Neural cell (in vitro differentiated cells): ENCODE results near the gene RIC8B. TPM values are rescaled to one million over a fixed set of nuclear protein-coding genes. Genes with fewer than 3 reads are reported as not detected.

ENCODE experiments used
- H2AFZ ChIP-seq: fragments of 200-600, 300-800 bp; sonication (generic), shearing (Covaris generic); 2 replicates; pipeline ENCODE4 v1.6.0; 2014; ENCODE audit warnings: low read depth, mild to moderate bottlenecking, antibody characterized with exemption, low read length, moderate library complexity
- H3F3A ChIP-seq: fragments of 200-600 bp; shearing (Covaris generic); 2 replicates; pipeline ENCODE4 v1.6.1; 2016; ENCODE audit warnings: mild to moderate bottlenecking, moderate library complexity, mixed read lengths, antibody characterized with exemption, low read length; ENCODE audit not compliant: insufficient read depth, poor library complexity, severe bottlenecking
- H3K27ac ChIP-seq: fragments of 200-600, 300-800 bp; sonication (generic), shearing (Covaris generic); 2 replicates; pipeline ENCODE4 v1.5.1; 2014; ENCODE audit warnings: mild to moderate bottlenecking, low read length, moderate library complexity
- H3K27me3 ChIP-seq: fragments of 300-800, 200-600 bp; sonication (generic), shearing (Covaris generic); 2 replicates; pipeline ENCODE4 v1.6.0; 2014; ENCODE audit warnings: mild to moderate bottlenecking, low read depth, low read length, moderate library complexity; ENCODE audit not compliant: insufficient read depth
- H3K36me3 ChIP-seq: fragments of 300-800, 200-600 bp; sonication (generic), shearing (Covaris generic); 2 replicates; pipeline ENCODE4 v1.5.1; 2014; ENCODE audit warnings: mild to moderate bottlenecking, antibody characterized with exemption, low read length, moderate library complexity; ENCODE audit not compliant: insufficient read depth
- H3K4me2 ChIP-seq: fragments of 300-800, 200-600 bp; sonication (generic), shearing (Covaris generic); 2 replicates; pipeline ENCODE4 v1.6.0; 2014; ENCODE audit warnings: mild to moderate bottlenecking, low read length
- H3K4me3 ChIP-seq: fragments of 300-800, 200-600 bp; sonication (generic), shearing (Covaris generic); 2 replicates; pipeline ENCODE4 v1.5.1; 2014; ENCODE audit warnings: mild to moderate bottlenecking, low read length, moderate library complexity
- H3K79me2 ChIP-seq: fragments of 200-600 bp; shearing (Covaris generic); replicated peaks from 2 replicates; pipeline ENCODE4 v1.6.0; 2014; ENCODE audit warnings: mild to moderate bottlenecking, low read length, moderate library complexity; ENCODE audit not compliant: insufficient read depth
- H3K9ac ChIP-seq: fragments of 300-800, 200-600 bp; sonication (generic), shearing (Covaris generic); 2 replicates; pipeline ENCODE4 v1.6.1; 2016; ENCODE audit warnings: mild to moderate bottlenecking, low read length, mixed read lengths
- H3K9me2 ChIP-seq: fragments of 200-600 bp; shearing (Covaris generic); 2 replicates; pipeline ENCODE4 v1.6.1; 2016; ENCODE audit warnings: mild to moderate bottlenecking, low read length, mixed read lengths; ENCODE audit not compliant: insufficient read depth
- H3K9me3 ChIP-seq: fragments of 200-600, 300-800 bp; sonication (generic), shearing (Covaris generic); 2 replicates; pipeline ENCODE4 v1.6.1; 2016; ENCODE audit warnings: mild to moderate bottlenecking, mixed run types, low read length, moderate library complexity, mixed read lengths
- H4K20me1 ChIP-seq: fragments of 200-600 bp; shearing (Covaris generic); 2 replicates; pipeline ENCODE4 v1.6.1; 2016; ENCODE audit warnings: mild to moderate bottlenecking, mixed run types; ENCODE audit not compliant: insufficient read depth
- EP300 ChIP-seq: fragments of 450-650 bp; conservative IDR thresholded peaks from 2 replicates; pipeline ENCODE4 v1.6.1; 2014; ENCODE audit warnings: antibody characterized with exemption, mild to moderate bottlenecking, moderate library complexity; ENCODE audit not compliant: poor library complexity, severe bottlenecking
- EZH2 ChIP-seq: fragments of 200-600, 300-800 bp; shearing (Covaris generic), sonication (generic); IDR thresholded peaks from 2 replicates; pipeline ENCODE4 v1.6.1; 2014; ENCODE audit warnings: antibody characterized with exemption, low read length, borderline replicate concordance, mild to moderate bottlenecking; ENCODE audit not compliant: insufficient read depth, poor library complexity, severe bottlenecking
- MXI1 ChIP-seq: fragments of 450-650 bp; conservative IDR thresholded peaks from 2 replicates; pipeline ENCODE4 v1.6.1; 2014; ENCODE audit warnings: antibody characterized with exemption, mild to moderate bottlenecking; ENCODE audit not compliant: poor library complexity, severe bottlenecking
- POLR2AphosphoS5 ChIP-seq: IDR thresholded peaks from 2 replicates; pipeline ENCODE4 v1.6.1; 2012
- RAD21 ChIP-seq: fragments of 450-650 bp; conservative IDR thresholded peaks from 2 replicates; pipeline ENCODE4 v1.6.1; 2014; ENCODE audit warnings: antibody characterized with exemption, mild to moderate bottlenecking, moderate library complexity
- REST ChIP-seq: IDR thresholded peaks from 2 replicates; pipeline ENCODE4 v1.6.1; 2012; ENCODE audit warnings: borderline replicate concordance
- SMC3 ChIP-seq: fragments of 450-650 bp; conservative IDR thresholded peaks from 2 replicates; pipeline ENCODE4 v1.6.1; 2014; ENCODE audit warnings: antibody characterized with exemption, mild to moderate bottlenecking, moderate library complexity; ENCODE audit not compliant: poor library complexity
- TAF1 ChIP-seq: IDR thresholded peaks from 2 replicates; pipeline ENCODE4 v1.6.1; 2012; ENCODE audit warnings: low read depth
- polyA plus RNA-seq: library from polyadenylated mRNA; depleted of rRNA; stranded (reverse); fragments of >200 nt; gene quantifications from 2 replicates; pipeline ENCODE4 v1.2.3, GENCODE V29; 2014
- TF ChIP-seq, protein P1 (sequence below): fragments of 450-650 bp; IDR thresholded peaks from 2 replicates; pipeline ENCODE4 v1.5.1; 2014; ENCODE audit warnings: antibody characterized with exemption, mild to moderate bottlenecking, moderate library complexity; ENCODE audit not compliant: poor library complexity, severe bottlenecking

RIC8B gene
- polyA plus RNA-seq, 1 donor from 2014 or later, result 30.0 TPM

DNA sequence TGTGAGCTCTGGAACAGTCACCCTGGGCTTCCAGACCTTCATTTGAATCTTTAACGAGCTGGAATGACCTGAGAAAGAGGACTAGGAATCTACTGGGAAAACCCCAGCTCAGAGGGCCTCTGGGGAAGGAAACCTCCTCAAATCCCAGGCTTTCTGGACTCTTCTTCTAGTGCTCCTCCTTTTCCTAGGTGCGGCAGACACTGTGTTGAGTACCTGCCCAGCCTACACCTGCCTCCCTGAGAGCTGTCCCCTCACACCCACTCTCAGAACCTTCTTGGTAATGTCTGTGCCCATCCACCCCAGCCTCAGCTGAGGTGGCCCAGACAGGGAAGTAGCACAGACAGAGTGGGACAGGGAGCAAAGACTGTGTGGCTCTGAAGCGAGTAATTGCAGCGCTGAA is 133.4 kb downstream of the RIC8B start:
- H3K27me3 ChIP-seq, result no peaks in the 10 kb centered on the region

DNA sequence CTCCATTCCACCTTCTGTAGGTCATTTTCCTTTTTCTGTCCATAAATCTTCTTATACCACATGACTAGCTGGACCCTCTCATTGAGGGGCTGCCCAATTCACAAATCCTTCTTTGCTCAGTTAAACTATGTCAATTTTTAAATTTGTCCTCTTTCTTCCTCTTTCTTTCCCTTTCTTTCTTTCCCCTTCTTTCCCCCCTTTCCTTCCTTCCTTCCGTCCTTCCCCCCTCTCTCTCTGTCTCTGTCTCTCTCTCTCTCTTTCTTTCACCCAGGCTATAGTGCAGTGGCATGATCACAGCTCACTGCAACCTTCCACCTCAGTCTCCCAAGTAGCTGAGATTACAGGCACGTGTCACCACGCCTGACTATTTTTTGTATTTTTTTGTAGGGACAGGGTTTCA is 134.1 kb downstream of the RIC8B start:
- H3K9me3 ChIP-seq, result no peaks in the 10 kb centered on the region

More for the DNA sequence above, 133.4 kb downstream of the RIC8B start:
- no peak overlapping the region for H3K4me2 ChIP-seq
- H3K9ac ChIP-seq, result no peak overlapping the region
- H3K9me2 ChIP-seq, result no peaks in the 10 kb centered on the region
- H4K20me1 ChIP-seq, result no peaks in the 10 kb centered on the region
- no peak overlapping the region for H3K4me3 ChIP-seq
- TF ChIP-seq, protein P1, sequence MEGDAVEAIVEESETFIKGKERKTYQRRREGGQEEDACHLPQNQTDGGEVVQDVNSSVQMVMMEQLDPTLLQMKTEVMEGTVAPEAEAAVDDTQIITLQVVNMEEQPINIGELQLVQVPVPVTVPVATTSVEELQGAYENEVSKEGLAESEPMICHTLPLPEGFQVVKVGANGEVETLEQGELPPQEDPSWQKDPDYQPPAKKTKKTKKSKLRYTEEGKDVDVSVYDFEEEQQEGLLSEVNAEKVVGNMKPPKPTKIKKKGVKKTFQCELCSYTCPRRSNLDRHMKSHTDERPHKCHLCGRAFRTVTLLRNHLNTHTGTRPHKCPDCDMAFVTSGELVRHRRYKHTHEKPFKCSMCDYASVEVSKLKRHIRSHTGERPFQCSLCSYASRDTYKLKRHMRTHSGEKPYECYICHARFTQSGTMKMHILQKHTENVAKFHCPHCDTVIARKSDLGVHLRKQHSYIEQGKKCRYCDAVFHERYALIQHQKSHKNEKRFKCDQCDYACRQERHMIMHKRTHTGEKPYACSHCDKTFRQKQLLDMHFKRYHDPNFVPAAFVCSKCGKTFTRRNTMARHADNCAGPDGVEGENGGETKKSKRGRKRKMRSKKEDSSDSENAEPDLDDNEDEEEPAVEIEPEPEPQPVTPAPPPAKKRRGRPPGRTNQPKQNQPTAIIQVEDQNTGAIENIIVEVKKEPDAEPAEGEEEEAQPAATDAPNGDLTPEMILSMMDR, result no peak
- TF ChIP-seq EZH2 (no peak), SMC3 (no peak), EP300 (no peak), MXI1 (no peak), RAD21 (no peak), REST (no peak), POLR2AphosphoS5 (no peak), TAF1 (no peak)
- H3K79me2 ChIP-seq, result no peaks in the 10 kb centered on the region
- H3K27ac ChIP-seq, result no peak overlapping the region
- no peaks in the 10 kb centered on the region for H3F3A ChIP-seq
- no peaks in the 10 kb centered on the region for H3K9me3 ChIP-seq
- H3K36me3 ChIP-seq, result no peaks in the 10 kb centered on the region
- H2AFZ ChIP-seq, result no peak overlapping the region

More for the DNA sequence above, 134.1 kb downstream of the RIC8B start:
- Histone ChIP-seq H3K9me2 (no peaks in the 10 kb centered on the region), H3K4me2 (no peak overlapping the region), H3K27me3 (no peaks in the 10 kb centered on the region), H3K9ac (no peak overlapping the region), H3K79me2 (no peaks in the 10 kb centered on the region), H2AFZ (no peak overlapping the region), H3F3A (no peaks in the 10 kb centered on the region), H4K20me1 (no peaks in the 10 kb centered on the region), H3K36me3 (no peaks in the 10 kb centered on the region), H3K27ac (no peak overlapping the region), H3K4me3 (no peak overlapping the region)
- TF ChIP-seq TAF1 (no peak), REST (no peak), MXI1 (no peak), EZH2 (no peak), POLR2AphosphoS5 (no peak), EP300 (no peak)
